CD14-positive monocyte (primary cell): Measurements from ENCODE around the gene DYNC2H1. TPM values are rescaled to one million over a fixed set of nuclear protein-coding genes. Genes with fewer than 3 reads are reported as not detected.

Source experiments
- DNase-seq, 3 donors: peaks; one replicate each; pipeline ENCODE4 v3.0.0-alpha.2; 2011 to 2022
- H2AFZ ChIP-seq: 2 replicates; pipeline ENCODE4 v1.6.0; 2012; ENCODE audit warnings: mild to moderate bottlenecking, low read depth, low read length, inconsistent platforms; ENCODE audit not compliant: insufficient read depth, poor library complexity, severe bottlenecking
- H3K27ac ChIP-seq, 2 donors: 1 replicate in 1 of 2; 2 replicates in 1 of 2; pipeline ENCODE4 v1.5.1; 2012 to 2013; ENCODE audit warnings: low read length in 2 of 2, control low read depth in 1 of 2, inconsistent platforms in 1 of 2, low read depth in 1 of 2, mild to moderate bottlenecking in 1 of 2
- H3K27me3 ChIP-seq, 2 donors: one replicate each; pipeline versions ENCODE4 v1.6.0 to v1.6.1; 2011 to 2013; ENCODE audit warnings: low read length in 2 of 2; ENCODE audit not compliant: control insufficient read depth in 2 of 2, insufficient read depth in 2 of 2
- H3K36me3 ChIP-seq, 2 donors: replicated peaks in 1 of 2; 1 replicate in 1 of 2; 2 replicates in 1 of 2; pipeline versions ENCODE4 v1.5.1 to v1.6.1; 2012 to 2013; ENCODE audit warnings: low read length in 2 of 2, control low read depth in 1 of 2, inconsistent platforms in 1 of 2, mild to moderate bottlenecking in 1 of 2; ENCODE audit not compliant: insufficient read depth in 2 of 2, control insufficient read depth in 1 of 2
- H3K4me1 ChIP-seq, 2 donors: 1 replicate in 1 of 2; 2 replicates in 1 of 2; pipeline versions ENCODE4 v1.5.1 to v1.6.1; 2012 to 2013; ENCODE audit warnings: low read length in 2 of 2, control low read depth in 1 of 2, inconsistent platforms in 1 of 2, mild to moderate bottlenecking in 1 of 2, moderate library complexity in 1 of 2; ENCODE audit not compliant: insufficient read depth in 2 of 2, control insufficient read depth in 1 of 2
- H3K4me2 ChIP-seq: replicated peaks from 2 replicates; pipeline ENCODE3; 2012; ENCODE audit warnings: low read length, moderate library complexity, mild to moderate bottlenecking; ENCODE audit not compliant: poor library complexity, severe bottlenecking; ENCODE audit errors: extremely low read depth
- H3K4me3 ChIP-seq, 3 experiments: fragments of 200-600 bp in 1 of 3; sonication (generic) in 1 of 3; replicated peaks in 1 of 3; 1 replicate in 2 of 3; 2 replicates in 1 of 3; pipeline ENCODE4 v1.5.1; 2011 to 2013; ENCODE audit warnings: low read length in 3 of 3, mild to moderate bottlenecking in 3 of 3, control low read depth in 2 of 3, low read depth in 2 of 3, inconsistent platforms in 1 of 3, moderate library complexity in 1 of 3
- H3K79me2 ChIP-seq: 2 replicates; pipeline ENCODE4 v1.6.0; 2012; ENCODE audit warnings: mild to moderate bottlenecking, control low read depth, inconsistent platforms, low read length, moderate library complexity; ENCODE audit not compliant: insufficient read depth
- H3K9ac ChIP-seq: 2 replicates; pipeline ENCODE4 v1.6.0; 2017; ENCODE audit warnings: low read length, mild to moderate bottlenecking; ENCODE audit not compliant: insufficient read depth, poor library complexity, severe bottlenecking
- H3K9me3 ChIP-seq, 2 donors: replicated peaks in 1 of 2; 1 replicate in 1 of 2; 2 replicates in 1 of 2; pipeline versions ENCODE4 v1.5.1 to v1.6.1; 2012 to 2013; ENCODE audit warnings: low read length in 2 of 2, control low read depth in 1 of 2; ENCODE audit not compliant: control insufficient read depth in 1 of 2, insufficient read depth in 1 of 2
- H4K20me1 ChIP-seq: 2 replicates; pipeline ENCODE4 v1.6.0; 2012; ENCODE audit warnings: mild to moderate bottlenecking, low read length, control low read depth, moderate library complexity; ENCODE audit not compliant: insufficient read depth
- H3K27ac Mint-ChIP-seq, 7 donors: one replicate each; pipeline ENCODE4 v1.8.0; 2020; ENCODE audit warnings: mild to moderate bottlenecking in 7 of 7, mixed read lengths in 7 of 7, moderate library complexity in 6 of 7, inconsistent platforms in 2 of 7
- H3K27me3 Mint-ChIP-seq, 3 donors: one replicate each; pipeline ENCODE4 v1.8.0; 2021 to 2022; ENCODE audit warnings: low read depth in 3 of 3, mild to moderate bottlenecking in 3 of 3, mixed read lengths in 3 of 3, moderate library complexity in 3 of 3, inconsistent platforms in 1 of 3
- H3K36me3 Mint-ChIP-seq, 2 donors: one replicate each; pipeline ENCODE4 v1.8.0; 2020; ENCODE audit warnings: mixed read lengths in 2 of 2, inconsistent platforms in 1 of 2, mild to moderate bottlenecking in 1 of 2
- H3K4me1 Mint-ChIP-seq: one replicate; pipeline ENCODE4 v1.8.0; 2020; ENCODE audit warnings: mild to moderate bottlenecking, mixed read lengths
- H3K4me3 Mint-ChIP-seq, 2 donors: one replicate each; pipeline ENCODE4 v1.8.0; 2020; ENCODE audit warnings: mild to moderate bottlenecking in 2 of 2, mixed read lengths in 2 of 2, moderate library complexity in 1 of 2
- H3K9me3 Mint-ChIP-seq, 7 donors: one replicate each; pipeline ENCODE4 v1.8.0; 2020 to 2022; ENCODE audit warnings: mixed read lengths in 7 of 7, mild to moderate bottlenecking in 6 of 7, moderate library complexity in 6 of 7, inconsistent platforms in 2 of 7
- WGBS: methylation state at CpG from one replicate; pipeline ENCODE4 v1.1.5; 2013; ENCODE audit warnings: missing lambda C conversion rate; ENCODE audit not compliant: insufficient coverage; 5-methylcytosine and 5-hydroxymethylcytosine counted together
- intact Hi-C, 2 donors: fragments of 100-400 bp; cut with micrococcal nuclease; formaldehyde crosslinking; loops; one replicate each; pipeline versions ENCODE4 v1.15.0 to v1.15.1; 2023
- polyA plus RNA-seq, 3 donors: library from polyadenylated mRNA; depleted of rRNA in 1 of 3; unstranded in 2 of 3; stranded (reverse) in 1 of 3; fragments of 300-500 nt in 2 of 3; fragments of >200 nt in 1 of 3; fragmentation: Illumina TruSeq in 2 of 3; gene quantifications; 1 replicate in 2 of 3; 2 replicates in 1 of 3; pipeline ENCODE4 v1.2.3, GENCODE V29; 2012 to 2021
- TF ChIP-seq, protein P1 (sequence below): fragments of 200-600 bp; IDR thresholded peaks from one replicate; pipeline ENCODE4 v1.8.0; 2022; ENCODE audit warnings: antibody characterized with exemption, mild to moderate bottlenecking

DYNC2H1 gene
- polyA plus RNA-seq, 3 donors: 0.10 to 1.5 (median 0.36) TPM

DNA sequence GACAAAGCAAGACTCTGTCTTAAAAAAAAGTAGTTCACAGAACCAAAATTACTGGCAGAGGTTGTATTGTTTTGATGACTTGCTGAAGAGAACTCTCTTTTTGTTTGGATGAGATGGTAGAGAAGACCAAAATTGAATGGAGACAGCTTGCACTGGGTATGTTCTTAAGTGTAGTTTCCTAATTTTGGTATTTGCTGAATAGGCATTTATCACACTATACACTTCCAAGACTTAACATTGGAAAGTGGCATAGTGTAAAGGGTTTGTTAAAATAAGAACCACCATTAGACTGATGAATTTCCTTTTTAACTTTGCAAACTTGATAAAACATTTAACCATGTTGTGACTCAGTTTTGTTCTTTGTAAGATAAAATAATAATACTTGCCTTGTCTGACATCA is 11.9 kb upstream of the DYNC2H1 start:
- peaks cover 36 to 44% of the 10 kb centered on the region in 2 donors for H3K27me3 ChIP-seq
- no peaks in the 10 kb centered on the region for H3K36me3 ChIP-seq
- H3K4me2 ChIP-seq: no peak overlapping the region
- Mint-ChIP-seq H3K36me3 (peaks cover 0 to 2% of the 10 kb centered on the region in 2 donors), H3K4me1 (peaks cover 3% of the 10 kb centered on the region), H3K27me3 (peaks cover 18 to 41% (median 26%) of the 10 kb centered on the region in 3 donors), H3K4me3 (no peak overlapping the region), H3K27ac (no peak overlapping the region), H3K9me3 (peaks cover 0 to 7% (median 2%) of the 10 kb centered on the region in 7 donors)
- H3K79me2 ChIP-seq: no peaks in the 10 kb centered on the region
- DNase-seq: no peak
- TF ChIP-seq, protein P1, sequence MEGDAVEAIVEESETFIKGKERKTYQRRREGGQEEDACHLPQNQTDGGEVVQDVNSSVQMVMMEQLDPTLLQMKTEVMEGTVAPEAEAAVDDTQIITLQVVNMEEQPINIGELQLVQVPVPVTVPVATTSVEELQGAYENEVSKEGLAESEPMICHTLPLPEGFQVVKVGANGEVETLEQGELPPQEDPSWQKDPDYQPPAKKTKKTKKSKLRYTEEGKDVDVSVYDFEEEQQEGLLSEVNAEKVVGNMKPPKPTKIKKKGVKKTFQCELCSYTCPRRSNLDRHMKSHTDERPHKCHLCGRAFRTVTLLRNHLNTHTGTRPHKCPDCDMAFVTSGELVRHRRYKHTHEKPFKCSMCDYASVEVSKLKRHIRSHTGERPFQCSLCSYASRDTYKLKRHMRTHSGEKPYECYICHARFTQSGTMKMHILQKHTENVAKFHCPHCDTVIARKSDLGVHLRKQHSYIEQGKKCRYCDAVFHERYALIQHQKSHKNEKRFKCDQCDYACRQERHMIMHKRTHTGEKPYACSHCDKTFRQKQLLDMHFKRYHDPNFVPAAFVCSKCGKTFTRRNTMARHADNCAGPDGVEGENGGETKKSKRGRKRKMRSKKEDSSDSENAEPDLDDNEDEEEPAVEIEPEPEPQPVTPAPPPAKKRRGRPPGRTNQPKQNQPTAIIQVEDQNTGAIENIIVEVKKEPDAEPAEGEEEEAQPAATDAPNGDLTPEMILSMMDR: no peak
- H4K20me1 ChIP-seq: no peaks in the 10 kb centered on the region
- intact Hi-C loops: no loop called here
- H3K4me3 ChIP-seq: no peak overlapping the region
- no peak overlapping the region for H2AFZ ChIP-seq
- no peak overlapping the region for H3K27ac ChIP-seq
- no peak overlapping the region for H3K9ac ChIP-seq
- peaks cover 4 to 5% of the 10 kb centered on the region in 2 donors for H3K4me1 ChIP-seq
- H3K9me3 ChIP-seq: no peaks in the 10 kb centered on the region

DNA sequence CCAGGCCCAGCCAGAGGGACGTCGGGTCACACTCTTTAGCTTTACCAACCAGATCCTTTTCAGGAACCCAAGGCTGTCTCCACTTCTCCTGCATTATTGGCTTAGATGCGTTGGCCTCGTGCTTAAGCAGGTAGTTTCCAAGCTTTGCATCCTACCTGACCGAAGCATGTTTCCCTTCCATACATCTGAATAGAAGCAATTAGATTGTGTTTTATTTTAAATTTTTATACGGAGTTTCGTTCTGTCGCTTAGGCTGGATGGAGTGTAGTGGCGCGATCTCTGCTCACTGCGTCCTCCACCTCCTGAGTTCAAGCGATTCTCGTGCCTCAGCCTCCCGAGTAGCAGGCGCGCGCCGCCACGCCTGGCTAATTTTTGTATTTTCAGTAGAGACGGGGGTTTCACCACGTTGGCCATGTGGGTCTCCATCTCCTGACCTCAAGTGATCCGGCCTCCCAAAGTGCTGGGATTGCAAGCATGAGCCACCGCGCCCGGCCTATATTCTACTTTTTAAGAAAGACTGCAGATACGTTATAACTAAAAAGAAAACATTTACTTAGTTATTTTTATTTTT is 677 bp downstream of the DYNC2H1 start:
- intact Hi-C loops: no loop called here
- H3K36me3 ChIP-seq: no peaks in the 10 kb centered on the region
- Mint-ChIP-seq H3K27me3 (peaks cover 4 to 11% (median 9%) of the 10 kb centered on the region in 3 donors), H3K9me3 (no peaks in the 10 kb centered on the region), H3K36me3 (no peaks in the 10 kb centered on the region), H3K4me3 (peak overlapping the region; percentile 92 to 100), H3K4me1 (peaks cover 12% of the 10 kb centered on the region), H3K27ac (peak overlapping the region; percentile 85 to 98 (median 97))
- H3K9me3 ChIP-seq: no peaks in the 10 kb centered on the region
- peak overlapping the region; percentile 87 for H2AFZ ChIP-seq
- H3K4me3 ChIP-seq: peak overlapping the region; percentile 51 to 75 (median 56)
- no peaks in the 10 kb centered on the region for H4K20me1 ChIP-seq
- H3K27me3 ChIP-seq: peaks cover 0 to 8% of the 10 kb centered on the region in 2 donors
- no peak for DNase-seq
- H3K4me2 ChIP-seq: peak overlapping the region; percentile 89
- TF ChIP-seq, protein P1: no peak
- peak overlapping the region; percentile 32 for H3K9ac ChIP-seq
- H3K27ac ChIP-seq: peak overlapping the region; percentile 14 to 65
- H3K4me1 ChIP-seq: peaks cover 16 to 17% of the 10 kb centered on the region in 2 donors
- H3K79me2 ChIP-seq: no peaks in the 10 kb centered on the region
- 27% methylated on average over 12 of the region's 26 CpGs for WGBS
